Heart left ventricle (tissue), 13 donors: ENCODE data around the gene GALNT9.

Source experiments
- POLR2A ChIP-seq, 2 donors: fragments of 450-650 bp; IDR thresholded peaks; one replicate each; pipeline ENCODE4 v1.6.1; 2017; ENCODE audit warnings: antibody characterized with exemption in 2 of 2, mild to moderate bottlenecking in 2 of 2, moderate library complexity in 2 of 2
- TF ChIP-seq, protein P1 (sequence below), 12 donors: fragments of 200-600 bp; sonication (generic) in 4 of 12; IDR thresholded peaks; one replicate each; pipeline versions ENCODE4 v1.5.0 to v1.8.0; 2018 to 2022; ENCODE audit warnings: antibody characterized with exemption in 12 of 12, mild to moderate bottlenecking in 5 of 12
- donor health status: ischemic (EF 13 %, LVEDD 7.1; RV severe dilation, severe dysfunction).
- donor health status: DM: no; HTN: yes; CAD: no.
- donor health status: DM: no; HTN: no; CAD: no.
- donor health status: ischemic (EF 25% LVEDD 6.9; RV normal size, moderate dysfunction).
- donor health status: ischemic (EF 25% LVEDD 5.7; RV mildly dilated, moderate dysfunction).
- donor health status: ischemic (EF 35%, LVEDD 5.7; RV mildly dilated, moderate dysfunction).
- donor health status: nonischemic (EF 11% LVEDD 7.7; RV severe dilation, severe dysfunction).
- donor health status: DM: yes; HTN: yes; CAD: no.
- donor health status: PGD.
- donor health status: ischemic (EF 29% LVEDD 5.4; RV normal size, mild dysfunction).
- donor health status: nonischemic (EF 23%, LVEDD 6.1; RV moderate dilation, normal function).

DNA sequence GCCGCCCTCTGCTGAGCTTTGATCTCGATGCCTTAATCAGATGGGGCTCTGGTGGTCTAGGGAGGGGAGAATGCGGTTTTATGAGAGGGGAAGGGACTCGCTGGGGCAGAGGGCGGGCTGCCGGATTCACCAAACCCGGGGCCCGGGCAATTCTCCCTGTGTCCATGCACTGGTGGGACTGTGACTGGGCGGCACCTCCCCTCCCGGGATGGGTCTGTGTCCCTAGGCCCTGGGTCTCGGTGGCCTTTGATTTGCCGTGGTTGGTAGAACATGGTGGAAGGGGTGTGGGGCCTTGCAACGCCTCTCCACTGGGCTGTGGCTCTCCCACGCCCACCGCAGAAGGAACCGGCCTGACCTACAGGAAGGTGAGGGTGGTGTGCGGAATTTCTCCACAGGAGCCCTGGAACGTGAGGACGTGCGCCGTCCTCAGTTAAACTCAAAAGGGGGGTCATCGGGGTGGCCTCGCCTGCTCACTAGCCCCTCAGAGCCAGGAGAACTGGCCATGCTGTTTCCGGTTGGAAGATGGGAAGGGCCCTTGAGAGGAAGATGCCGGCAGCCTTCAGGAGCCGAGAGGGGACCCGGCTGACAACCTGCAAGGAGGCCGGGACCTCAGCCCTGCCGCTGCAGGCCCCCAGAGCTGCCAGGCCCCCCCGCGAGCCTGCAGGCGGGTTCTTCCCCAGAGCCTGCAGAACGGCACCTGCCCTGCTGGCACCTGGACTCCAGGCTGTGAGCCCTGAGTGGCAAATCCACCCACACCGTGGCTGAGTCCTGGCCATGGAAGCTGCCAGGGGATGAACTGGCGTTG lies 141.5 kb downstream of the GALNT9 start:
- TF ChIP-seq, protein P1, sequence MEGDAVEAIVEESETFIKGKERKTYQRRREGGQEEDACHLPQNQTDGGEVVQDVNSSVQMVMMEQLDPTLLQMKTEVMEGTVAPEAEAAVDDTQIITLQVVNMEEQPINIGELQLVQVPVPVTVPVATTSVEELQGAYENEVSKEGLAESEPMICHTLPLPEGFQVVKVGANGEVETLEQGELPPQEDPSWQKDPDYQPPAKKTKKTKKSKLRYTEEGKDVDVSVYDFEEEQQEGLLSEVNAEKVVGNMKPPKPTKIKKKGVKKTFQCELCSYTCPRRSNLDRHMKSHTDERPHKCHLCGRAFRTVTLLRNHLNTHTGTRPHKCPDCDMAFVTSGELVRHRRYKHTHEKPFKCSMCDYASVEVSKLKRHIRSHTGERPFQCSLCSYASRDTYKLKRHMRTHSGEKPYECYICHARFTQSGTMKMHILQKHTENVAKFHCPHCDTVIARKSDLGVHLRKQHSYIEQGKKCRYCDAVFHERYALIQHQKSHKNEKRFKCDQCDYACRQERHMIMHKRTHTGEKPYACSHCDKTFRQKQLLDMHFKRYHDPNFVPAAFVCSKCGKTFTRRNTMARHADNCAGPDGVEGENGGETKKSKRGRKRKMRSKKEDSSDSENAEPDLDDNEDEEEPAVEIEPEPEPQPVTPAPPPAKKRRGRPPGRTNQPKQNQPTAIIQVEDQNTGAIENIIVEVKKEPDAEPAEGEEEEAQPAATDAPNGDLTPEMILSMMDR (IDR thresholded peaks at IDR 0.05) = no peak
- TF ChIP-seq POLR2A (IDR thresholded peaks at IDR 0.05) = no peak
